ENCODE data around the gene ATP5PD.
A peak's percentile ranks its signal among the peaks of the same experiment; 100 is the strongest.

The ATP5PD gene

GRCh38 chr17:75063626-75064025 is 16.9 kb upstream of the ATP5PD start:
- no peak for DNase-seq (ENCODE audit: low spot score)
- no peak for TF ChIP-seq CTCF (IDR thresholded peaks at IDR 0.05; ENCODE audit: extremely low read depth, insufficient read depth, missing control alignments)
- in situ Hi-C loops (cut with MboI; ENCODE audit: low pct_unique_long_range_greater_than_20kb, low sequenced_read_pairs, unreplicated experiment), result no loop called here

- in situ Hi-C loops (cut with MboI; ENCODE audit: low pct_unique_long_range_greater_than_20kb, low sequenced_read_pairs, unreplicated experiment), result no loop called here
- no peak for TF ChIP-seq CTCF (IDR thresholded peaks at IDR 0.05; ENCODE audit: extremely low read depth, insufficient read depth, missing control alignments)
Measured at GRCh38 chr17:75063201-75063600, 16.4 kb upstream of the ATP5PD start.

GRCh38 chr17:75061618-75062017 is 14.8 kb upstream of the ATP5PD start:
- in situ Hi-C loops (cut with MboI; ENCODE audit: low pct_unique_long_range_greater_than_20kb, low sequenced_read_pairs, unreplicated experiment), result no loop called here
- no peak for TF ChIP-seq CTCF (IDR thresholded peaks at IDR 0.05; ENCODE audit: extremely low read depth, insufficient read depth, missing control alignments)
- no peak for DNase-seq (ENCODE audit: low spot score)

More at GRCh38 chr17:75063201-75063600, 16.4 kb upstream of the ATP5PD start:
- no peak for DNase-seq (ENCODE audit: low spot score)

DNA sequence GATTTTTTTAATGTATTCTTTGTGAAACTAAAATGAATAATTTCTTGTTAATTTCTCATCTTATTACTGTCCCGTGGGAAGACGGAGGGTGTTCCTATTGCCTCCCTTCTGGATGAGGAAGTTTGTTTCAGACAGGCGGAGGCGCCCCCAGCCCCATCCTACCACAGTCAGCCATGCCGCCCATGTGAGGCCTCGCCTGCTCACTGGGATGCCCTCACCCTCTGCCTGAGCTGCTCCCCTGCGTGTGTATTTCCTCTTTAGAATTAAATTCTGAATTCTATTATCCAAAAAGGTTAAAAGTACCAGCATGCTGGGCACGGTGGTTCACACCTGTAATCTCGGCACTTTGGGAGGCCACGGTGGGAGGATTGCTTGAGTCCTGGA is 14.3 kb upstream of the ATP5PD start:
- no peak for TF ChIP-seq CTCF (IDR thresholded peaks at IDR 0.05; ENCODE audit: extremely low read depth, insufficient read depth, missing control alignments)
- in situ Hi-C loops (cut with MboI; ENCODE audit: low pct_unique_long_range_greater_than_20kb, low sequenced_read_pairs, unreplicated experiment), result no loop called here
- DNase-seq (ENCODE audit: low spot score), result no peak

DNA sequence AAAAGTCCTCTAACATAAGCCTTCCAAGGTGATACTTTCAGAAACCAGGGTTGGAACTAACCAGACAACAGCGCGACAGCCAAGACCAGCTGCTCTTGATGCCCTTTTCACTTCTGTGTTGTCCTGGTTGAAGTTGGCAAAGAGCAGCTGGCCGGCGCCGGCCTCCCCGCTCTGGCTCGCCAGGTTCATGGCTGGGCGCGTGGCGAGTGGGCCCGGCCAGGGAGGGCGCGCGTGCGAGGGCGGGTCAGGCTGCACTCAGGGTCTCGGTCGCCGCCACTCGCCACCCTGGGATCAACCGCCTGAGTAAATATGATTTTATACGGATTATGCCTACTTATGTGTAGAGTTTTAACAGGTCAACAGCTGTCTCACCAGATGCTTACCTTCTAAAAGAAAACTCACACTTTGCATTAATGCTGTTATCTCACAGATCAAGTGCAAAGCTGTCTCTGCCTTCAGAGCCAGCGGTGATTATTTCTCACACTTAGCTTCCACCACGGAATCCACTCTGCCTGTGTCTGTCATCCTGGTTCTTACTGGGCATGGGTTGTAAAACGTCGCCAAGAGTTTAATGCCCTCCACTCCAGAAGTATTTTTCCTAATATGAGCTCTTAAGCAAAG is 13.8 kb upstream of the ATP5PD start:
- in situ Hi-C loops (cut with MboI; ENCODE audit: low pct_unique_long_range_greater_than_20kb, low sequenced_read_pairs, unreplicated experiment), result no loop called here
- no peak for DNase-seq (ENCODE audit: low spot score)
- TF ChIP-seq CTCF (IDR thresholded peaks at IDR 0.05; ENCODE audit: extremely low read depth, insufficient read depth, missing control alignments), result no peak

- DNase-seq (ENCODE audit: low spot score), result no peak
- peak; percentile 43 for TF ChIP-seq CTCF (IDR thresholded peaks at IDR 0.05; ENCODE audit: extremely low read depth, insufficient read depth, missing control alignments)
- in situ Hi-C loops (cut with MboI; ENCODE audit: low pct_unique_long_range_greater_than_20kb, low sequenced_read_pairs, unreplicated experiment), result no loop called here
Measured at GRCh38 chr17:75059369-75060345, 12.9 kb upstream of the ATP5PD start.

All from GM13977 (cell line).